WTC11 (cell line): Measurements from ENCODE around the gene USP4. TPM values are rescaled to one million over a fixed set of nuclear protein-coding genes. Genes with fewer than 3 reads are reported as not detected.

Experiments used
- CREM ChIP-seq: sonication (generic); formaldehyde crosslinking; IDR thresholded peaks from 2 replicates; pipeline ENCODE4 v1.8.1; 2022; ENCODE audit warnings: mild to moderate bottlenecking, missing genetic modification reagents, moderate library complexity
- ELF4 ChIP-seq: sonication (generic); formaldehyde crosslinking; IDR thresholded peaks from 2 replicates; pipeline ENCODE4 v1.8.1; 2022; ENCODE audit warnings: low read depth, mild to moderate bottlenecking, moderate library complexity, missing genetic modification reagents
- EMX1 ChIP-seq: fragments of 250-450 bp; sonication (Bioruptor Pico); IDR thresholded peaks from 2 replicates; pipeline ENCODE4 v1.8.0; 2021; ENCODE audit warnings: mild to moderate bottlenecking
- JUN ChIP-seq: sonication (generic); formaldehyde crosslinking; IDR thresholded peaks from 2 replicates; pipeline ENCODE4 v1.8.0; 2023; ENCODE audit warnings: mild to moderate bottlenecking, missing genetic modification reagents
- MYBL2 ChIP-seq: sonication (generic); formaldehyde crosslinking; IDR thresholded peaks from 2 replicates; pipeline ENCODE4 v1.8.1; 2023; ENCODE audit warnings: mild to moderate bottlenecking, moderate library complexity, missing genetic modification reagents
- NFATC4 ChIP-seq: fragments of 250-450 bp; sonication (Bioruptor Pico); IDR thresholded peaks from 2 replicates; pipeline ENCODE4 v1.9.0; 2021; ENCODE audit warnings: mild to moderate bottlenecking
- NR1H2 ChIP-seq: sonication (generic); formaldehyde crosslinking; IDR thresholded peaks from 2 replicates; pipeline ENCODE4 v1.9.0; 2021; ENCODE audit warnings: mild to moderate bottlenecking, moderate library complexity, missing genetic modification reagents
- RELA ChIP-seq: sonication (generic); formaldehyde crosslinking; IDR thresholded peaks from 2 replicates; pipeline ENCODE4 v1.8.1; 2022; ENCODE audit warnings: missing genetic modification reagents, mild to moderate bottlenecking, borderline replicate concordance
- RORB ChIP-seq: fragments of 250-450 bp; sonication (Bioruptor Pico); IDR thresholded peaks from 2 replicates; pipeline ENCODE4 v1.9.0; 2021; ENCODE audit warnings: mild to moderate bottlenecking
- TP53 ChIP-seq: sonication (generic); formaldehyde crosslinking; IDR thresholded peaks from 2 replicates; pipeline ENCODE4 v1.8.1; 2023; ENCODE audit warnings: mild to moderate bottlenecking, missing genetic modification reagents
- ZNF138 ChIP-seq: sonication (generic); formaldehyde crosslinking; conservative IDR thresholded peaks from 2 replicates; pipeline ENCODE4 v1.8.1; 2022; ENCODE audit warnings: mild to moderate bottlenecking, moderate library complexity, missing genetic modification reagents
- ZNF232 ChIP-seq: sonication (generic); formaldehyde crosslinking; IDR thresholded peaks from 2 replicates; pipeline ENCODE4 v1.8.0; 2022; ENCODE audit warnings: mild to moderate bottlenecking, missing genetic modification reagents
- ZNF263 ChIP-seq: sonication (generic); formaldehyde crosslinking; IDR thresholded peaks from 2 replicates; pipeline ENCODE4 v1.8.1; 2022; ENCODE audit warnings: low read depth, mild to moderate bottlenecking, moderate library complexity, missing genetic modification reagents
- ZNF396 ChIP-seq: fragments of 250-450 bp; sonication (Bioruptor Pico); IDR thresholded peaks from 2 replicates; pipeline ENCODE4 v1.8.0; 2021; ENCODE audit warnings: mild to moderate bottlenecking, moderate library complexity, borderline replicate concordance
- ZNF416 ChIP-seq: fragments of 250-450 bp; sonication (Bioruptor Pico); IDR thresholded peaks from 2 replicates; pipeline ENCODE4 v1.9.0; 2021; ENCODE audit warnings: mild to moderate bottlenecking, inconsistent platforms
- ZNF423 ChIP-seq: fragments of 250-450 bp; sonication (Bioruptor Pico); IDR thresholded peaks from 2 replicates; pipeline ENCODE4 v2.1.2; 2022; ENCODE audit warnings: mild to moderate bottlenecking, moderate library complexity
- total RNA-seq: library from RNA; stranded (reverse); gene quantifications from 3 replicates; pipeline ENCODE4 v1.2.3, GENCODE V29; 2021
- TF ChIP-seq, protein P1 (sequence below): sonication (generic); formaldehyde crosslinking; IDR thresholded peaks from 2 replicates; pipeline ENCODE4 v1.8.1; 2023; ENCODE audit warnings: mild to moderate bottlenecking, missing genetic modification reagents
- TF ChIP-seq, protein P2 (sequence below): fragments of 250-450 bp; sonication (Bioruptor Pico); IDR thresholded peaks from 2 replicates; pipeline ENCODE4 v1.8.0; 2021; ENCODE audit warnings: mild to moderate bottlenecking
- TF ChIP-seq, protein P3 (sequence below): sonication (generic); formaldehyde crosslinking; IDR thresholded peaks from 2 replicates; pipeline ENCODE4 v1.8.1; 2022; ENCODE audit warnings: missing genetic modification reagents, borderline replicate concordance
- TF ChIP-seq, protein P4 (sequence below): sonication (generic); formaldehyde crosslinking; IDR thresholded peaks from 2 replicates; pipeline ENCODE4 v1.8.0; 2023; ENCODE audit warnings: mild to moderate bottlenecking, missing genetic modification reagents
- TF ChIP-seq, protein P5 (sequence below): sonication (generic); formaldehyde crosslinking; IDR thresholded peaks from 2 replicates; pipeline ENCODE4 v1.8.0; 2022; ENCODE audit warnings: mild to moderate bottlenecking, missing genetic modification reagents
- TF ChIP-seq, protein P6 (sequence below): fragments of 250-450 bp; sonication (Bioruptor Pico); IDR thresholded peaks from 2 replicates; pipeline ENCODE4 v1.9.0; 2021; ENCODE audit warnings: mild to moderate bottlenecking, borderline replicate concordance
- TF ChIP-seq, protein P7 (sequence below): sonication (generic); formaldehyde crosslinking; IDR thresholded peaks from 2 replicates; pipeline ENCODE4 v1.8.0; 2022; ENCODE audit warnings: mild to moderate bottlenecking, missing genetic modification reagents
- TF ChIP-seq, protein P8 (sequence below): fragments of 200-600 bp; IDR thresholded peaks from 2 replicates; pipeline ENCODE4 v1.8.0; 2022; ENCODE audit warnings: antibody characterized with exemption

The USP4 gene
- total RNA-seq, 1 experiment from 2014 or later: 29.1 TPM

DNA sequence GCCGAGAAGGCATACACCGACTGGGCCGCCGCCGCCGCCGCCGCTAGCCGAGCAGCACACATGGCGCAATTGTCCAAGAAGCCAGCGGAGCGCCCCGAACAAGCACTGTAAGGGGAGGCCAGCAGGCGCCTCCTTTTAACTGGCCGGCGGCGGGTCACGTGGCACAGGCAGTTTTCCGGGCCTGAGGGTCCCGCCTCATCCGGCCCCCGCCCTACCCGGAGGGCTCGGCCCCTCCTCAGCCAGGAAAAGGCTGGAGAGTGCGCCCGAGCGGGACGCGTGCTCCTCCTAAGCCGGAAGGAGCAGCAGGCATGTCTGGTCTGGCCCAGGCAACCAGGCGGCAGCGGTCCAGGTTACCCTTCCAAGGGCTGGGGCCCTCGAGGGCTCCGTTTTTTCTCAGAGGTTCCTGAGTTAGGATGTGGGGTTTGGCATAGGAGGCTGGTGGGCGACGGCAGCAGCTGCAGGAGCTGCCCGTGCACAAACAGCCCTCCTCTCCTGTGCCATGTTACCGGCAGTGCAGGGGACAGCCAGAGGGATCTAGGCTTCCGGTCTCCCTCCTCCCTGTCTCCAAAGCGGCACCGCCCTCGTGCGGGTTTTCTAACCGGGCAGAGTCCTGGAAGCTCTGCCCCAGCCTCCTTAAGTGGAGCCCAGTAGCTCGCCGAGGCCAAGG, 18.5 kb upstream of the USP4 start, which contains the start of gene GPX1 (continued):
- TF ChIP-seq, protein P1, sequence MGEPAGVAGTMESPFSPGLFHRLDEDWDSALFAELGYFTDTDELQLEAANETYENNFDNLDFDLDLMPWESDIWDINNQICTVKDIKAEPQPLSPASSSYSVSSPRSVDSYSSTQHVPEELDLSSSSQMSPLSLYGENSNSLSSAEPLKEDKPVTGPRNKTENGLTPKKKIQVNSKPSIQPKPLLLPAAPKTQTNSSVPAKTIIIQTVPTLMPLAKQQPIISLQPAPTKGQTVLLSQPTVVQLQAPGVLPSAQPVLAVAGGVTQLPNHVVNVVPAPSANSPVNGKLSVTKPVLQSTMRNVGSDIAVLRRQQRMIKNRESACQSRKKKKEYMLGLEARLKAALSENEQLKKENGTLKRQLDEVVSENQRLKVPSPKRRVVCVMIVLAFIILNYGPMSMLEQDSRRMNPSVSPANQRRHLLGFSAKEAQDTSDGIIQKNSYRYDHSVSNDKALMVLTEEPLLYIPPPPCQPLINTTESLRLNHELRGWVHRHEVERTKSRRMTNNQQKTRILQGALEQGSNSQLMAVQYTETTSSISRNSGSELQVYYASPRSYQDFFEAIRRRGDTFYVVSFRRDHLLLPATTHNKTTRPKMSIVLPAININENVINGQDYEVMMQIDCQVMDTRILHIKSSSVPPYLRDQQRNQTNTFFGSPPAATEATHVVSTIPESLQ (CRISPR knock-in tag): no peak
- TF ChIP-seq, protein P2, sequence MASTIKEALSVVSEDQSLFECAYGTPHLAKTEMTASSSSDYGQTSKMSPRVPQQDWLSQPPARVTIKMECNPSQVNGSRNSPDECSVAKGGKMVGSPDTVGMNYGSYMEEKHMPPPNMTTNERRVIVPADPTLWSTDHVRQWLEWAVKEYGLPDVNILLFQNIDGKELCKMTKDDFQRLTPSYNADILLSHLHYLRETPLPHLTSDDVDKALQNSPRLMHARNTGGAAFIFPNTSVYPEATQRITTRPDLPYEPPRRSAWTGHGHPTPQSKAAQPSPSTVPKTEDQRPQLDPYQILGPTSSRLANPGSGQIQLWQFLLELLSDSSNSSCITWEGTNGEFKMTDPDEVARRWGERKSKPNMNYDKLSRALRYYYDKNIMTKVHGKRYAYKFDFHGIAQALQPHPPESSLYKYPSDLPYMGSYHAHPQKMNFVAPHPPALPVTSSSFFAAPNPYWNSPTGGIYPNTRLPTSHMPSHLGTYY (CRISPR knock-in tag): no peak; the same call in 1 of the 2 replicates
- TF ChIP-seq ZNF263 (CRISPR knock-in tag) (peak; percentile 92), ZNF416 (no peak), TP53 (CRISPR knock-in tag) (peak; percentile 90), ZNF138 (CRISPR knock-in tag) (peak; percentile 85), CREM (CRISPR knock-in tag) (no peak), JUN (peak; percentile 66; the same call in 1 of the 2 replicates), ELF4 (CRISPR knock-in tag) (no peak), EMX1 (CRISPR knock-in tag) (peak; percentile 87; the same call in 1 of the 2 replicates), NR1H2 (CRISPR knock-in tag) (no peak), RORB (CRISPR knock-in tag) (no peak), NFATC4 (CRISPR knock-in tag) (no peak), RELA (CRISPR knock-in tag) (no peak), ZNF396 (CRISPR knock-in tag) (no peak), ZNF232 (CRISPR knock-in tag) (0 out of 2 replicates have a peak, but pooled peaks have one; percentile 42), MYBL2 (CRISPR knock-in tag) (peak; percentile 47; the same call in 1 of the 2 replicates), ZNF423 (CRISPR knock-in tag) (no peak)
- TF ChIP-seq, protein P3, sequence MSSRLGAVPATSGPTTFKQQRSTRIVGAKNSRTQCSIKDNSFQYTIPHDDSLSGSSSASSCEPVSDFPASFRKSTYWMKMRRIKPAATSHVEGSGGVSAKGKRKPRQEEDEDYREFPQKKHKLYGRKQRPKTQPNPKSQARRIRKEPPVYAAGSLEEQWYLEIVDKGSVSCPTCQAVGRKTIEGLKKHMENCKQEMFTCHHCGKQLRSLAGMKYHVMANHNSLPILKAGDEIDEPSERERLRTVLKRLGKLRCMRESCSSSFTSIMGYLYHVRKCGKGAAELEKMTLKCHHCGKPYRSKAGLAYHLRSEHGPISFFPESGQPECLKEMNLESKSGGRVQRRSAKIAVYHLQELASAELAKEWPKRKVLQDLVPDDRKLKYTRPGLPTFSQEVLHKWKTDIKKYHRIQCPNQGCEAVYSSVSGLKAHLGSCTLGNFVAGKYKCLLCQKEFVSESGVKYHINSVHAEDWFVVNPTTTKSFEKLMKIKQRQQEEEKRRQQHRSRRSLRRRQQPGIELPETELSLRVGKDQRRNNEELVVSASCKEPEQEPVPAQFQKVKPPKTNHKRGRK (CRISPR knock-in tag): no peak
- TF ChIP-seq, protein P4, sequence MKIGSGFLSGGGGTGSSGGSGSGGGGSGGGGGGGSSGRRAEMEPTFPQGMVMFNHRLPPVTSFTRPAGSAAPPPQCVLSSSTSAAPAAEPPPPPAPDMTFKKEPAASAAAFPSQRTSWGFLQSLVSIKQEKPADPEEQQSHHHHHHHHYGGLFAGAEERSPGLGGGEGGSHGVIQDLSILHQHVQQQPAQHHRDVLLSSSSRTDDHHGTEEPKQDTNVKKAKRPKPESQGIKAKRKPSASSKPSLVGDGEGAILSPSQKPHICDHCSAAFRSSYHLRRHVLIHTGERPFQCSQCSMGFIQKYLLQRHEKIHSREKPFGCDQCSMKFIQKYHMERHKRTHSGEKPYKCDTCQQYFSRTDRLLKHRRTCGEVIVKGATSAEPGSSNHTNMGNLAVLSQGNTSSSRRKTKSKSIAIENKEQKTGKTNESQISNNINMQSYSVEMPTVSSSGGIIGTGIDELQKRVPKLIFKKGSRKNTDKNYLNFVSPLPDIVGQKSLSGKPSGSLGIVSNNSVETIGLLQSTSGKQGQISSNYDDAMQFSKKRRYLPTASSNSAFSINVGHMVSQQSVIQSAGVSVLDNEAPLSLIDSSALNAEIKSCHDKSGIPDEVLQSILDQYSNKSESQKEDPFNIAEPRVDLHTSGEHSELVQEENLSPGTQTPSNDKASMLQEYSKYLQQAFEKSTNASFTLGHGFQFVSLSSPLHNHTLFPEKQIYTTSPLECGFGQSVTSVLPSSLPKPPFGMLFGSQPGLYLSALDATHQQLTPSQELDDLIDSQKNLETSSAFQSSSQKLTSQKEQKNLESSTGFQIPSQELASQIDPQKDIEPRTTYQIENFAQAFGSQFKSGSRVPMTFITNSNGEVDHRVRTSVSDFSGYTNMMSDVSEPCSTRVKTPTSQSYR (CRISPR knock-in tag): no peak
- TF ChIP-seq, protein P5, sequence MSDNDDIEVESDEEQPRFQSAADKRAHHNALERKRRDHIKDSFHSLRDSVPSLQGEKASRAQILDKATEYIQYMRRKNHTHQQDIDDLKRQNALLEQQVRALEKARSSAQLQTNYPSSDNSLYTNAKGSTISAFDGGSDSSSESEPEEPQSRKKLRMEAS (CRISPR knock-in tag): peak; percentile 98
- TF ChIP-seq, protein P6, sequence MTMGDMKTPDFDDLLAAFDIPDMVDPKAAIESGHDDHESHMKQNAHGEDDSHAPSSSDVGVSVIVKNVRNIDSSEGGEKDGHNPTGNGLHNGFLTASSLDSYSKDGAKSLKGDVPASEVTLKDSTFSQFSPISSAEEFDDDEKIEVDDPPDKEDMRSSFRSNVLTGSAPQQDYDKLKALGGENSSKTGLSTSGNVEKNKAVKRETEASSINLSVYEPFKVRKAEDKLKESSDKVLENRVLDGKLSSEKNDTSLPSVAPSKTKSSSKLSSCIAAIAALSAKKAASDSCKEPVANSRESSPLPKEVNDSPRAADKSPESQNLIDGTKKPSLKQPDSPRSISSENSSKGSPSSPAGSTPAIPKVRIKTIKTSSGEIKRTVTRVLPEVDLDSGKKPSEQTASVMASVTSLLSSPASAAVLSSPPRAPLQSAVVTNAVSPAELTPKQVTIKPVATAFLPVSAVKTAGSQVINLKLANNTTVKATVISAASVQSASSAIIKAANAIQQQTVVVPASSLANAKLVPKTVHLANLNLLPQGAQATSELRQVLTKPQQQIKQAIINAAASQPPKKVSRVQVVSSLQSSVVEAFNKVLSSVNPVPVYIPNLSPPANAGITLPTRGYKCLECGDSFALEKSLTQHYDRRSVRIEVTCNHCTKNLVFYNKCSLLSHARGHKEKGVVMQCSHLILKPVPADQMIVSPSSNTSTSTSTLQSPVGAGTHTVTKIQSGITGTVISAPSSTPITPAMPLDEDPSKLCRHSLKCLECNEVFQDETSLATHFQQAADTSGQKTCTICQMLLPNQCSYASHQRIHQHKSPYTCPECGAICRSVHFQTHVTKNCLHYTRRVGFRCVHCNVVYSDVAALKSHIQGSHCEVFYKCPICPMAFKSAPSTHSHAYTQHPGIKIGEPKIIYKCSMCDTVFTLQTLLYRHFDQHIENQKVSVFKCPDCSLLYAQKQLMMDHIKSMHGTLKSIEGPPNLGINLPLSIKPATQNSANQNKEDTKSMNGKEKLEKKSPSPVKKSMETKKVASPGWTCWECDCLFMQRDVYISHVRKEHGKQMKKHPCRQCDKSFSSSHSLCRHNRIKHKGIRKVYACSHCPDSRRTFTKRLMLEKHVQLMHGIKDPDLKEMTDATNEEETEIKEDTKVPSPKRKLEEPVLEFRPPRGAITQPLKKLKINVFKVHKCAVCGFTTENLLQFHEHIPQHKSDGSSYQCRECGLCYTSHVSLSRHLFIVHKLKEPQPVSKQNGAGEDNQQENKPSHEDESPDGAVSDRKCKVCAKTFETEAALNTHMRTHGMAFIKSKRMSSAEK (CRISPR knock-in tag): no peak
- TF ChIP-seq, protein P7, sequence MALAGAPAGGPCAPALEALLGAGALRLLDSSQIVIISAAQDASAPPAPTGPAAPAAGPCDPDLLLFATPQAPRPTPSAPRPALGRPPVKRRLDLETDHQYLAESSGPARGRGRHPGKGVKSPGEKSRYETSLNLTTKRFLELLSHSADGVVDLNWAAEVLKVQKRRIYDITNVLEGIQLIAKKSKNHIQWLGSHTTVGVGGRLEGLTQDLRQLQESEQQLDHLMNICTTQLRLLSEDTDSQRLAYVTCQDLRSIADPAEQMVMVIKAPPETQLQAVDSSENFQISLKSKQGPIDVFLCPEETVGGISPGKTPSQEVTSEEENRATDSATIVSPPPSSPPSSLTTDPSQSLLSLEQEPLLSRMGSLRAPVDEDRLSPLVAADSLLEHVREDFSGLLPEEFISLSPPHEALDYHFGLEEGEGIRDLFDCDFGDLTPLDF: no peak
- TF ChIP-seq, protein P8, sequence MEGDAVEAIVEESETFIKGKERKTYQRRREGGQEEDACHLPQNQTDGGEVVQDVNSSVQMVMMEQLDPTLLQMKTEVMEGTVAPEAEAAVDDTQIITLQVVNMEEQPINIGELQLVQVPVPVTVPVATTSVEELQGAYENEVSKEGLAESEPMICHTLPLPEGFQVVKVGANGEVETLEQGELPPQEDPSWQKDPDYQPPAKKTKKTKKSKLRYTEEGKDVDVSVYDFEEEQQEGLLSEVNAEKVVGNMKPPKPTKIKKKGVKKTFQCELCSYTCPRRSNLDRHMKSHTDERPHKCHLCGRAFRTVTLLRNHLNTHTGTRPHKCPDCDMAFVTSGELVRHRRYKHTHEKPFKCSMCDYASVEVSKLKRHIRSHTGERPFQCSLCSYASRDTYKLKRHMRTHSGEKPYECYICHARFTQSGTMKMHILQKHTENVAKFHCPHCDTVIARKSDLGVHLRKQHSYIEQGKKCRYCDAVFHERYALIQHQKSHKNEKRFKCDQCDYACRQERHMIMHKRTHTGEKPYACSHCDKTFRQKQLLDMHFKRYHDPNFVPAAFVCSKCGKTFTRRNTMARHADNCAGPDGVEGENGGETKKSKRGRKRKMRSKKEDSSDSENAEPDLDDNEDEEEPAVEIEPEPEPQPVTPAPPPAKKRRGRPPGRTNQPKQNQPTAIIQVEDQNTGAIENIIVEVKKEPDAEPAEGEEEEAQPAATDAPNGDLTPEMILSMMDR: no peak
